Measurements from ENCODE around the gene GARIN3.

The GARIN3 gene

GRCh38 chr5:157184117-157184670 lies 18.1 kb upstream of the GARIN3 start:
- DNase-seq, result no peak

GRCh38 chr5:157182143-157182757 lies 16.2 kb upstream of the GARIN3 start:
- no peak for DNase-seq

- no peak for DNase-seq
Observed at GRCh38 chr5:157180374-157181264, 14.6 kb upstream of the GARIN3 start, which contains the start of gene ITK. Gene ITK, plus strand, starts transcription at chr5:157180840. Its CDS starts 138 bp downstream, at chr5:157180978.

- DNase-seq, result no peak
Observed at GRCh38 chr5:157178966-157179365, 12.9 kb upstream of the GARIN3 start.

- DNase-seq, result no peak
Observed at GRCh38 chr5:157177953-157178352, 11.9 kb upstream of the GARIN3 start.

GRCh38 chr5:157175071-157175612 lies 9.1 kb upstream of the GARIN3 start:
- no peak for DNase-seq

GRCh38 chr5:157172403-157172802 lies 6.3 kb upstream of the GARIN3 start:
- DNase-seq, result no peak

GRCh38 chr5:157168286-157168685 lies 2.2 kb upstream of the GARIN3 start:
- no peak for DNase-seq

GRCh38 chr5:157167214-157167621 lies 1.2 kb upstream of the GARIN3 start:
- no peak for DNase-seq

- DNase-seq, result no peak
Observed at GRCh38 chr5:157165668-157166067, 396 bp downstream of the GARIN3 start.

- DNase-seq, result no peak
Observed at GRCh38 chr5:157165261-157165660, 803 bp downstream of the GARIN3 start.

GRCh38 chr5:157164521-157164920 lies 1.5 kb downstream of the GARIN3 start:
- no peak for DNase-seq

GRCh38 chr5:157162919-157163510 lies 3.0 kb downstream of the GARIN3 start:
- DNase-seq, result no peak

GRCh38 chr5:157161996-157162395 lies 4.1 kb downstream of the GARIN3 start:
- DNase-seq, result no peak

- DNase-seq, result no peak
Observed at GRCh38 chr5:157160001-157160400, 6.1 kb downstream of the GARIN3 start.

- no peak for DNase-seq
Observed at GRCh38 chr5:157159209-157159751, 6.8 kb downstream of the GARIN3 start.

- no peak for DNase-seq
Observed at GRCh38 chr5:157157293-157157891, 8.7 kb downstream of the GARIN3 start.

GRCh38 chr5:157155297-157155696 lies 10.8 kb downstream of the GARIN3 start:
- no peak for DNase-seq

- DNase-seq, result no peak
Observed at GRCh38 chr5:157150995-157151394, 15.1 kb downstream of the GARIN3 start.

- DNase-seq, result no peak
Observed at GRCh38 chr5:157148734-157149615, 17.1 kb downstream of the GARIN3 start.
